GM18526 (cell line): Measurements from ENCODE around the gene HOXB6.
A peak's percentile ranks its signal among the peaks of the same experiment; 100 is the strongest.

Experiments
- POLR2A ChIP-seq: IDR thresholded peaks from 3 replicates; pipeline ENCODE4 v1.6.1; 2011; ENCODE audit not compliant: insufficient read length; ENCODE audit errors: extremely low read depth

Gene HOXB6

GRCh38 chr17:48577946-48578615, 26.7 kb downstream of the HOXB6 start, which contains the start of gene HOXB4:
Gene HOXB4 (minus strand): TSS chr17:48578350. CDS start chr17:48578319, 31 bp downstream.
- TF ChIP-seq POLR2A = no peak

DNA sequence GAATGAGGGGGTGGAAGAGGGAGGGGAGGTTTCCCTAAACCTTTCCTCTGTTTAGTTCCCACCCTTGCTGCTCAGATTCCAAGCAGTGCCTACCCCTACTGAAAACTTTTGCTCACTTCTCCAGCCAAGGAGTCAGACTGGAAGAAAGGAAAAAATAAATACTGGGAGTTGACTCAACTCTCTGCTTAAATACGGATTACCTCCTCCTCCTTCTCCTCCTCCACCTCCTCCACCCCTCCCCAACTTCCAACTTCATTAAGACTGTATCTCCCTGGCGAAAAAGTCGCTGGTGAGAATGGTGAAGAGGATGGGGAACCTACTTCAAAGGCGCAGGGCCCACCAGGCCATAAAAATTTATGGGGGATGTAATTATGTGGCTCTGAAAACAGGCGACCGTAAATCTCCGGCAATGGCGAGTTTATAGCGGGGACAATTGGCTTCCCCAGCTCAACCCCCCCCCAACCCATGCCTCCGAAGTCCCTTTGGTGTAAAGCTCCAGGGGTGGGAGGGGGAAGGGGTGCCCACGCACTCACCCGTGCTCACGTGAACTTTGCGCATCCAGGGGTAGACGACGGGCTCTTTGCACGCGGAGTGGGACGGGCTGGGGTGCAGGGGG, 27.3 kb downstream of the HOXB6 start:
- peak; percentile 24 for TF ChIP-seq POLR2A

DNA sequence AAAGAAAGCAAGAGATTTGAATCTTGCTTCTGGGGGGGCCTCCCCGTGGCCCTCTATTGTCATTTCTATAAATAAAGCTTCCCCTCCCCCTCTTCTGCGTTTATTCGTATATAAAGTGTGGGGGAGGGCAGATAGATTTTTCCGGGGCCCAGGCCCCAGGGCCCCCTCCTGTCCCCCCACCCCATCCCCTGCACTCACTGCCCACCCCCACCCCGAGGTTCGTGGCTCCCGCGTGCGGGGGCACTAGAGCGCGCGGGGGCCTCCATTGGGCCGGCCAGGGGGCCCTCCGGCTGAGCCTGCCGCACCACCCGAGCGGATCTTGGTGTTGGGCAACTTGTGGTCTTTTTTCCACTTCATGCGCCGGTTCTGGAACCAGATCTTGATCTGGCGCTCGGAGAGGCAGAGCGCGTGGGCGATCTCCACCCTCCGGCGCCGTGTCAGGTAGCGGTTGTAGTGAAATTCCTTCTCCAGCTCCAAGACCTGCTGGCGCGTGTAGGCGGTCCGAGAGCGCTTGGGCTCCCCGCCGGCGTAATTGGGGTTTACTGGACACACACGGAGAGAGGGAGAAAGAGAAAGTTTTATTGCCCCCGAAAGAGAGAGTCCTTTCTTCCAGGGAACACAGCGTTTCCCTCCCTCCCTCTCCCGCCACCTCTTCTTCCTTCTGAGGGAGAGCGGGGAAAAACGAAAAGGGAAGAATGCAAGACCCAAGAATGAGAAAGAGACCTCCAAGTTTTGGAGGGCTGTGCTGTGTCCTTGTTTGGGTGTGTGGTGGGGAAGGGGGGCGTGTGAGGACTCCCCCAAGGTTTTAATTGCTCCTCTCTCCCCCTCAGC, 28.1 kb downstream of the HOXB6 start:
- no peak for TF ChIP-seq POLR2A

DNA sequence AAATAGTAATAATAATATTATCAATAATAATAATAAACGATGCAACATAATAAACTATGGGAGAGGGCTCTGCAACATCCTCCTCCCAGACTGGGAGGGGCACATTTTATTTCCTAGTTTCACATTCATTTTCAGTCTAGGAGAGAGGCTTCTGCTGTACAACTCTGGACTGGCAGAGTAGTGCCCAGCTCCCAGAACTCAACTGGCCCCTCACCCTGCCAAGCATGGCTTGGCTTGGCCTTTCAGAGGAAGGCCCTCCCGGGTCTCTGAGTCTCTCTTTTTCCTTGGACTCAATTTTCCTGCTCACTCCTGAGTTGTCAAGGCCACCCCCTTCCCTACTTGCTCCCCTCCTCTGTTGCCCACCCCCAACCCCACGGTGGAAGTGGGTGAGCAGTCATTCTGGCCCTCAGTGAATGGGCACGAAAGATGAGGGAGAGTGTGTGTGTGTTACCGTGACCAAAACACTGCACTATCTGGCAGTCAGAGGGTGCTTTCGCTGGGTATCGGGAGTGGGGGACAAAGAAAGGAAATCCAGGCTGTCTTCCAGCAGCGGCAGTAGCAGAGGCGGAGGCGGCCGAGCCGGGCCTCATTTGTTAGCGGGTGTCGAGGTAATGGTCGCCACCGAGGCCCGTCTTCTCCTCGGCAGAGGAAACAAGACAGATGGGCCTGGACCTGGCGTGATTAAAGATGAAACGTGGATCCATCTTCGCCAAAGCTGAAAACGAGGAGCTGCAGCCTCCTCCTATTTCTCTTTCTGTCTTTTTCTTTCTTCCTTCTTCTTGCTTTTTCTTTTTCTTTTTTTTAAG, 28.9 kb downstream of the HOXB6 start:
- TF ChIP-seq POLR2A = no peak

GRCh38 chr17:48575066-48575582, 29.7 kb downstream of the HOXB6 start:
- no peak for TF ChIP-seq POLR2A

DNA sequence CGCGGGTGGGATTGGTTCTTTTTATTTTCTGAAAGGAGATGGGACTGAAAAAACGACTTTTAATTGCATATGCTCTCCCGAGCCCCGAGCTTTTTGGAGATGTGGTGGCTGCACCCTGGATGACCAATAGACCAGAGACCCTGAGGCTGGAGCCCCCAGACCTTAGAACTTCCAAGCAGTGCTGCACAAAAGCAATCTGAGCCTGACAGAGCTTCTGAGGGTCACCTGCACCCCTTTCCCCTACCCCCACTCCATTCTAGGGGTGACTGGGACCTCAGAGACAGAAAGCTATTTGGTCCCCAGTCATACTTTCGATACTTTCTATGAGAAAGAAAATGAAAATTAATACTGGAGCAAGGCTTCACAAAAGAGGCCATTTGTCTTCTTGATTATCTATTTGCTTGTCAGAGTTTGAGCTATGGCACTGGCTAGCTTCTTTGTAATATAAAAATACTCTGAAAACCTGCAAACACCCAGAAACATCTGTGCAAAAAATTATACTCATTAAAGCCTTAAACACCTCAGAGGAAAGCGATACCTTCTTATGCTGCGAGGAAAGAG, 30.2 kb downstream of the HOXB6 start:
- no peak for TF ChIP-seq POLR2A

- TF ChIP-seq POLR2A = no peak
Observed at GRCh38 chr17:48571826-48572417, 32.9 kb downstream of the HOXB6 start.

DNA sequence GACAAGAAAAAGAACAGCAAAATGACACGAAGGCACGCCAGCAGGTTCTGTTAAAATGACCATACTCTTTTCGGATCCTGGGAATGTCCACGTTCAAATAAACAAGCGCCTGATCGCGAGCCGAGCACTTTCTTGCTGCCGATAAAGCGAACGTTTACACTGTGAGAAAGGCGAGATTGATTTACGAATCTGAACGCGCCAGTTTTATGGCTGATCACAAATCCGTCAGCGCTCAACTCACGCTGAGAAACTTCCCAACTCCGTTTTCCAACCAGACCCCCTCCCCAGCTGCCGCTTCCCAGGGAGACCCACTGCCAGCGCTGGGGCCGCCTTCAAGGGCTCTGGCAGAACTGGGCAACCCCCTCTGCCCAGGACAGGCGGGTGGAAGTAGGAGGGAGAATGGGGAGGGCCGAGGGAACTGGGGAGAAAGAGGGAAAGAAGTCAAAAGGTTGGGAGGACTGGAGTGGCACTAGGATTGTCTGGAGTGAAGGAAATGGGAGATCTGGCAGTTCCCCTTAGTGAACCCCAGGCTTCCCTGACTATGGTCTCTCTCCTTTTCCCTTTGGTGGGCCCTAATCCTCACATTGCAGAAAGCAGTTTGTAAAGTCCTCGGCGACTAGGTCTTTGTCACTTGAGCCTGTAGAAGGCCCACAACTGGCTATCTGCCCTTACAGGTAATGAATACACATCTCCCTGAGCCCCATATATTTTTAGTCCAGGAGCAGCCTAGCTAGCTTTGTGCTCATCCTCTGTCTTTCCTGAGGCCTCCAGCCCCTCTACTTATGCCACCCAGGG, 33.6 kb downstream of the HOXB6 start:
- no peak for TF ChIP-seq POLR2A

GRCh38 chr17:48570325-48571023, 34.3 kb downstream of the HOXB6 start:
- no peak for TF ChIP-seq POLR2A

GRCh38 chr17:48569674-48570324, 35.0 kb downstream of the HOXB6 start:
- no peak for TF ChIP-seq POLR2A

DNA sequence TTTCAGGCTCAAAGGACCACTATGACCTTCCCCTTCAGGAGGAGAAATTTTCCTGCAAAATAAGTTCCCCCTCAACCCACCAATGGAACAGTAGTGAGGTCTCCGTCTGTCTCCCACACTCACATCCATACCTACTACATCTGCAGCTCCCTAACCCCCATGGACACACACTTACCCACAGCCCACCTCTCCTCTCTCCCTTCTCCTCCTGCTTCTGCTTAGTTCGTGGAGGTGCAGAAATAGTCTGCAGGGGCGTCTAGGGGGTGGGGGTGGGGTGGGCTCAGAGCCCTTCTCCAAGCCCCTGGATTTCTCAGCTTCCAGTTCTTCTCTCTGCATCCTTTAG, 35.6 kb downstream of the HOXB6 start:
- TF ChIP-seq POLR2A = no peak

GRCh38 chr17:48568499-48569239, 36.1 kb downstream of the HOXB6 start:
- TF ChIP-seq POLR2A = no peak
